Right forelimb (tissue), 1 donor: ENCODE measurements around the gene UNC45A.
"Not testable (repeated sequence)": the region's sequence is repeated elsewhere in the genome, so short reads cannot be mapped to it uniquely, and the experiment has no call there.

Experiments used
- DNase-seq: peaks from one replicate; pipeline ENCODE4 v3.0.0-alpha.2; 2018

The UNC45A gene

DNA sequence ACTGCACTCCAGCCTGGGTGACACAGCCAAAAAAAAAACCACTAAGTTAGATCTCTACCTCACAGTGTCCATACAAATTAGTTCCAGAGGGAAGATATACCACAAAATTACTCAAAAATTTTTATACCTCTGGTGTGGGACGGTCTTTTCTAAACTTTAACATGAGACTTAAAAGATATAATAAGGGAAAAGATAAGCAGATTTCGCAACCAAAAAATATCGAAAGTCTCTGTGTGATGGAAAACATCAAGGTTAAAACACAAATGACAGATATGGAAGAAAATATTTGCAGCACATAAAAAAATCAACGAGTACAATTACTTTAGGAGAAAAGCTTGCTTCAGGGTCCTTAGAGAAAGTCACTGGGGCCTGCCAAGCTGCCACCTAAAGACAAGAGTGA is 13.2 kb upstream of the UNC45A start:
- no peak for DNase-seq

DNA sequence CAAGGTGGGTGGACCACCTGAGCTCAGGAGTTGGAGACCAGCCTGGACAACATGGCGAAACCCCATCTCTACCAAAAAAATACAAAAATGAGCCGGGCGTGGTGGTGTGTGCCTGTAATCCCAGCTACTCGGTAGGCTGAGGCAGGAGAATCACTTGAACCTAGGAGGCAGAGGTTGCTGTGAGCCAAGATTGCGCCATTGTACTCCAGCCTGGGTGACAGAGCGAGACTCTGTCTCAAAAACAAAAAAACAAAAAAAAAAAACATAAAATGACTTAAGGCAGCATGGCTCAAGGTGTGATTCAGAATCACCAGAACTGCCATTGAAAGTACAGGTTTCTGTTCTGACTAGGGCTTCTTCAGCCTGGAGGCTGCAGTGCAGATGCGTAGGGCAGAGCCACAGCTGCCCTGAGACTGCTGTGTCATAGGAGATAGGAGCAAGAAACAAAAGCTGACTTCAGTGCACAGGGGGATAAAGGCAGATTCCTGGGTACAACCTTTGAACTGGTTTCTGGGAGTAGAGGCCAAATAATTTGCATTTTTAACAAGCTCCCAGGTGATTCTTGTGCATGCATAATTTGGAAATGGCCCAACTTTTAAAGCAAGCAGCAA is 12.3 kb upstream of the UNC45A start:
- DNase-seq, result not testable (repeated sequence)

DNA sequence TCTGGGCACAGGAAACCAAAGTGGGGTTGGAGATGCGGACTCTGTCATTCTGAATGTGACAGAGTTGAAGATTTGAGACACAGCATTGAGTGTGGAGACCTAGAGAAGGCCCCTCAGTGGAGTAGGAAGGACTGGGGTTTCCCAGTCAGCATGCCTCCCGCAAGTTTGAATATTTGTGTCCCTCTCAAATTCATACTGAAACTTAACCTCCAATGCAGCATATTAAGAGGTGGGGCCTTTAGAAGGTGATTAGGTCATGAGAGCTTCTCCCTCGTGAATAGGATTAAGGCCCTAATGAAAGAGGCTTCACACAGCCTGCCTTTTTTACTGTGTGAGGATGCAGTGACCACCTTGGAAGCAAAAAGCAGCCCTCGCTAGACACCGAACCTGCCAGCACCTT is 10.7 kb upstream of the UNC45A start:
- DNase-seq, result no peak

DNA sequence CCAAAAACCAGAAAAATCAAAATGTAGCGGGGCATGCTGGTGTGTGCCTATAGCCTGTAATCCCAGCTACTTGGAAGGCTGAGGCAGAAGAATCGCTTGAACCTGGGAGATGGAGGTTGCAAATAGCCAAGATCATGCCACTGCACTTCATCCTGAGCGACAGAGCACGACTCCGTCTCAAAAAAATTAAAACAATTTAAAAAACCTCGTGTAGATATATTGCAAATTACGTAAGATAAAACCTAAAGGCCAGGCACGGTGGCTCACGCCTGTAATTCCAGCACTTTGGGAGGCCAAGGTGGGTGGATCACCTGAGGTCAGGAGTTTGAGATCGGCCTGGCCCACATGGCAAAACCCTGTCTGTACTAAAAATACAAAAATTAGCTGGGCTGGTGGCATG is 8.3 kb upstream of the UNC45A start:
- not testable (repeated sequence) for DNase-seq

DNA sequence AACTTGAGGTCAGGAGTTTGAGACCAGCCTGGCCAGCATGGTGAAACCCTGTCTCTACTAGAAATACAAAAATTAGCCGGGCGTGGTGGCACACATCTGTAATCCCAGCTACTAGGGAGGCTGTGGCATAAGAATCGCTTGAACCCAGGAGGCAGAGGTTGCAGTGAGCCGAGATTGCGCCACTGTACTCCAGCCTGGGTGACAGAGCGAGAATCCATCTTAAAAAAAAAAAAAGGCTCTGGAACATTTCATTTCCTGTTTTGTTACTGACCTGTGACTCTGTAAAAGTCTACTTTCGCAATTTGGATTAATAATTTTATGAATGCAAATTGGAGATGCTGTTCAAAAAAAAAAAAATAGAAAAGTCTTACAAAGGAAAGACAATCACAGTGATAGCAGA is 7.0 kb upstream of the UNC45A start:
- DNase-seq, result not testable (repeated sequence)

DNA sequence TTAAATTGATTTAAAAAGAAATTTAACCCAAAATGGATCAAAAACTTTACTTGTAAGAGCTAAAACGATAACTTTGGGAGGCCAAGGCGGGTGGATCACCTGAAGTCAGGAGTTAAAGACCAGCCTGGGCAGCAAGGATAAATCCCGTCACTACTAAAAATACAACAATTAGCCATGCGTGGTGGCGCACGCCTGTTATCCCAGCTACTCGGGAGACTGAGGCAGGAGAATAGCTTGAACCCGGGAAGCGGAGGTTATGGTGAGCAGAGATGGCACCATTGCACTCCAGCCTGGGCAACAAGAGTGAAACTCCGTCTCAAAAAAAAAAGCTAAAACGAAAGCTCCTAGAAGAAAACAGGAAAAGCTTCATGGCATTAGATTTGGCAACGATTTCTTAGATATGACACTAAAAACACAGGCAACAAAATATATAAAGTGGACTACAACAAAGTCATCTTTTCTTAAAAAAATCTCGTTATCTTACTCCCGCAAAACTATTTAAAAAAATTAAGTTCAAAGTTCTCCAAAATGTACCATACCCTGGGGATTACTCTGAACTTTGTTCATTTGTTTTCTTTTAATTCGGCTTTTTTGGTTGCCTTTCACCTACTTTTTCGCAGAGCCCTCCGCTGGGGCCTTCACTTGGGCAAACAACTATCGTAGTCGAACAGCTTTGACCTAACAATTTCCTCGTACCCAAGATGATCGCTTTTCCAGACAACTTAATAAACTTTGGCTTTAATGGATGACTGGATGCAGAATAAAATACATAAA is 5.7 kb upstream of the UNC45A start:
- no peak for DNase-seq

DNA sequence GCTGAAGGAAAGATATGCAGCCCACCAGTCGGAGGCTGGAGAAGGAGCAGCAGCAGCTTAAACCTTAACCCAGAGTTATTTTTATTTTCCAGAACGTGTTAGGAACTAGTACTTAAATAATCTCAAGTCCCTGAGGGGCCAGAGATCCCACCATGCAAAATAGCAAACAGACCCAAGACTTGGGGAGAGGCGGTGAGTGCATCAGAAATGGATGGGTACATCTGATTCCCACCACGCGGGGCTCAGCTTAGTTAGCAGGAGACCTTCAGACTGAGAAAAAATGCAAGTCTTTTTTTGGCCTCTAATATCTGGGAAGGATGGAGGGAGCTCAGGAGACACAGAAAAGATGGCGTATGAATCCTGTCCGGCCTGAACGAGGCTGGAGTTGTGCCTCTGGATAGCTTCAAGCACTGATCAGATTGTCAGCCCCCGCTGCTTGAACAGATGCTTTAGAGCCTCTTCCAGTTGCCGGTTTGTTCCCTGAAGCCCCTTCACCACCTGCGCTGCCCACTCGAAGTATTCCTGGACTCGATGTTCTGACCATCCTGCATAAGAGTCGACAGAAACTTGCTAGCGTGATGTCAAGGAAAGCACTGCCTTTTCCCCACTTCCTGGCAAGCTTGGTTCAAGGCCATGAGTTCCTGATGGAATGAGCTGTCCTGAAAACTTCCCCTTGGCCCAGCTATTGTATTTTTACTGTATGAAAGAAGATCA is 4.1 kb upstream of the UNC45A start:
- no peak for DNase-seq

DNA sequence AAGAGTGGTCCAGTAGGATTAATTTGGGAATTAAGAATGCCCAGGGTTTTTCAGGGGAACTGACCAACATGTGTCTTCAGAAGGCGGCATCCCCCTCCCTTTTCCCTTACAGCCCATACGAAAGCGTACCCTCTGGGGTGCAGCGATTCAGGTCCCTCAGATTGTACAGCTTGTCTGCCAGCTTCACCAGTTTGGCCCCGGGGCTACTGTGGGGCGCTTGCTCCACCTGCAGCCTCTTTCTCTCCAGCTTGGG is 3.6 kb upstream of the UNC45A start:
- DNase-seq, result no peak

DNA sequence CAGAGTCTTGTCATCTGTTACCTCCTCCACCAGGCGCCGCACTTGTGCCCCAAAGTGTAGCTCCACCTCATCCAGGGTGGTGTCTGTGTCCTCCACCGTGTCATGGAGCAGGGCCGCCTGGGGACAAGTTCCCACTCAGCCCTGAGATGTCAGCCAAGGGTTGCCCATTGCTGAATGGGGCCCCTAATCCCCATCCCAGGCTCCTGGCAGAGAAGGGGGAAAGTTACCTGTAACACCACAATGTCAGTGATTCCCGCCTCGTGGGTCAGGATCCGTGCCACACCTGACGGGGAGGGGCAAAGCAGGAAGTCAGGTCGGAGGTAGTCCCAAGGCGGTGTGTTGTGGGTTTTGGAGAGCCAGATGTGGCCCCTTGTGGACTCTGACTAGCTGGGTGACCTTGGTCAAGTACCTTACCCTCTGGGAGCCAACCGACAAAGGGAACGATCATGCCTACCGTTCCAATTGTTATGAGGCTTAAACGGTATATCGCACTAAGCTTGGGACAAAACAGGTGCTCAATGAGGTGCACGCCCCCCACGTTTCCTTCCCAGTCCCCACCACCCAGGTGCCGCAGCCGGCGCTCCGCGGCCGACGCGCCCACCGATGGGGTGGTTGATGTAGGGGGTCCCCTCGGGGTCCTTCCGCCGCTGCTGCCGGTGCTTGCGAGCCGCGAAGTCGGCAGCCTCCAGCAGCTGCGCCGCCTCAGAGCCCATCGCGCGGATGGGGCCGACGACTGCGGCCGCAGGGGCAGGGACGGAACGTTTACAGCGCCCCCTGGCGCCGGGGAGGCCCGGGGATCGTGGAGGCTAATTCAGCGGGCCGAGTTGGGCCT is 3.0 kb upstream of the UNC45A start, which contains the start of gene HDDC3:
Gene HDDC3 (minus strand): TSS at position 722 of the 832 bp plus-strand sequence. CDS start 9 bp downstream, at position 713.
- DNase-seq, result peak; percentile 93

DNA sequence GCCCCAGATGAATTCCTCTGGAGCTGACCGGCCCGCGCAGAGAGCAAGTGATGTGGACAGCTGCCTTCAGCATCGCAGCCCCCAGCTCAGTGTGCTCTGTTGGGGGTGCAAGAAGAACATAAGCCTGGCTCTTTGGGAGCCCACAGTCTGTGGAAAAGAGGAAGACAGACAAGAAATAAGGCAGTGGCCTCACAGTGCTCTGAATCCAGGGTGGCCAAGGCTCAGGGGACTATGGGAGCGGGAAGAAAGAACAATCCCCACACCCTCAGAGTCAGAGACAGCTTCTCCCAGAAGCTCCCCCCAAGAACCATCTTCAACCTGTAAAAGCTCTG is 2.5 kb upstream of the UNC45A start:
- DNase-seq, result no peak

DNA sequence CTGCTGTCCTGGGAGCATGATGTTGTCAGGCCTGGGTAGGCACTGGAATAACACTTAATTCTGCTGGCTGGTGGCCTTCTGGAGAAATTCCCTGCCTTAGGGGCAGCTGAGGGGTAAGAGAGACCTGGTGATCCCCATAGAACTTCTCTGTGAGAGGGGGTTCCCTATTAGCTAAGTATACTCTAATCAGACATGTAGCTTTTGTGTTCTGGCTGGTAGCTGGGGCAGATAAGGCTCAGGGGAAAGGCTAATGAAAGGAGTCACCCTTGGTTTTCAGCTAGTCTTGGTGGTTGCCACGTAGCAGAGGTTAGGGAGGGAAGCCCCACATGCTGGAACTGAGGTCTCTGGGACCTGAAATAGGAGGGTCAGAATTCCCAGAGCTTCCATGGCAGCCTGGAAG is 1.8 kb upstream of the UNC45A start:
- no peak for DNase-seq

DNA sequence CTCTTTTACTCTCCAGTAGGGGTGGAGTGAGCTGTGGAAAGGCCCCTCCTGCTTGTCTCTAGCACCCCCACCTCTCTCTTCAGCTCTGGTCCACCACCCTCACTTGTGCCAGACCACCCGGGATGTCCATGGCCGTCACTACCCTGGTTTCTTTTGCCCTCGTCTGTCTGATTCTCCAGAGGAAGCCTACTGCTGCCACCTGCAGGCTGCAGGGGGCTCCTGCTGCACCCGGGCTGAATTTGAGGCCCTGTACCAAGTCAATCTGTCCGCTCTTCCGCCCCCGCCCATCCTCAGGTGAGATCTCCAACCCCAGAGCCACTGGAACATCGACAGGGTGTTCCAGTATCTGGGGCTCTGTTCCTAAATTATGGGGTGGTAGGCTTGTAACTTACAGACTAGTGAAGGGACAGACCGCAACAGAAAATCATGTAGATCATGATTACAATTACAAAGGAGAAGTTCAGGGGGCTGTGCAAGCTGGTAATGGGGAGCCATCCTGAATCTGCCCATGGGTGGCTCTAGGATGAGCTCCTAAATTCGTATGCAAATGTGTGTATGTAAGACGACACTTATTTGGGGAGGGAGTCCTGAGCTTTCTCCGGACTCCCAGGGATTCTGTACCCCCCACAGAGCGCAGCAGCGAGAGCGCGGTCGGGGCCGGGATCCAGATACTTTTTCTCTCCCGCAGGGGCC is 683 bp upstream of the UNC45A start:
- DNase-seq, result peak; percentile 83

DNA sequence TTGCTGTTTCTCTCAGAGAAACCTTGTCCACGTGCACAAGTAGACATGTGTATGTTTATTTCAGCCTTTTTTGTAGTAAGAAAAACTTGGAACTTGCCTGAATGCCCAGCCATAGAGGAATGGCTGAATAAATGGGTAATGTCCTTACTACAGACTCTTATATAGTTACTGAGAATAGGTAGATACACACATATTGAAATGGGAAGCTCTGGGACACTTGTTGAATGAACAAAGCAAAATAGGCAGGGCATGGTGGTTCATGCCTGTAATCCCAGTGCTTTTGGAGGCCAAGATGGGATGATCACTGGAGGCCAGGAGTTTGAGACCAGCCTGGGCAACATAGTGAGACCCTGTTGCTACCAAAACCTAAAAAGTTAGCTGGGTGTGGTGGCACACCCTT is 1.7 kb downstream of the UNC45A start:
- DNase-seq, result no peak

DNA sequence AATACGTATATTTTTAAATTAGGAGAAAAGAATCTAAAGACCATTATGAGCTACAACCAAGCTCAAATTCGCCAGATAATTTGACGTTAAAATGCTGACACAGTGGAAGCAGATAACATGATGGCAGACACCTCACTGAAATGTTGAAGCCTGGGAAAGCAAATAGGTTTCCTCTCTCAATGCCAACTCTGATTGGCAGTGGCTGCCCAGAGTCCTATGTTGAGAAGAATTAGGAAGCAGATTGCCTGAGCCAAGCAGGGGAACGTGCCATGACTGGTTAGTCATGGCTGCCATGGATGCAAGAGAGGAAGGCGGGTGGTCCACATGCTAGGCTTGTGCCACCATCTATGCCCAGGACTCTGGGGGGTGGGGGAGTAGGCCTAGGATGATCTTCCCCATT is 3.2 kb downstream of the UNC45A start:
- DNase-seq, result no peak

DNA sequence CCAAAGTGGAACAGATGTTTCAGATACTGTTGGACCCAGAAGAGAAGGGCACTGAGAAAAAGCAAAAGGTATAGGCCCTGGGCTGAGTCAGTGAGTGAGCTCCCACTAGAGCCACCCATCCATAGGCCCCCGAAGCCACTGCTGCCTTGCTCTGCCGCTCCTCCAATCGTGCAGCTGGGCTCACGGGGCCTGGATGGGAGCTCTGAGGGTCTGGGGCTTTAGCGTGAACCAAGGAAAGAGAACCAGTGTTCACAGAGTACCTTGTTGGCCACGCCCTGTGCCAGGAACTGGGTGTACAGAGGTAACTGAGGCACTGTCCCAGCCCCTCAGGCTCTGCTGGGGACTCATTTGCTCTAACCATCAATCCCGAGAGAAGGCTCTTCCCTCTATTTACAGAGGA is 4.7 kb downstream of the UNC45A start:
- no peak for DNase-seq

DNA sequence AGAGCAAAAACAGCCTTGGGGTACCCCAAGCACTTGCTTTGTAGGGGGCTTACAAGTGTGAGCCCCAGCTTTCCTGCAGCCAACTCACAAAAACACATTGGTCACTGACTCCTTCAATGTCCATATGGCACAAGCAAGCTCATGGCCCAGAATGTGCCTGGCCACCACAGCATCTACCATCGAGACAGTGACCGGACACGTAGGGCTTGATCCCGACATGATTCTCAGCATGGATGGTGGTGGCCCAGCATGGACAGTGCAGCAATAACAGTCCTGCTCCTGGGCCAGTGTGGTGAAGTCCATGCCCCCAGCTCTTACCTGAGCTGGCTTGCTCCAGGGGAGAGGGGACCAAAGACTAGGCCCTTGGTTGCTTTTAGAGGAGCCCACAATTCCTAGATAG is 6.0 kb downstream of the UNC45A start:
- DNase-seq, result no peak

DNA sequence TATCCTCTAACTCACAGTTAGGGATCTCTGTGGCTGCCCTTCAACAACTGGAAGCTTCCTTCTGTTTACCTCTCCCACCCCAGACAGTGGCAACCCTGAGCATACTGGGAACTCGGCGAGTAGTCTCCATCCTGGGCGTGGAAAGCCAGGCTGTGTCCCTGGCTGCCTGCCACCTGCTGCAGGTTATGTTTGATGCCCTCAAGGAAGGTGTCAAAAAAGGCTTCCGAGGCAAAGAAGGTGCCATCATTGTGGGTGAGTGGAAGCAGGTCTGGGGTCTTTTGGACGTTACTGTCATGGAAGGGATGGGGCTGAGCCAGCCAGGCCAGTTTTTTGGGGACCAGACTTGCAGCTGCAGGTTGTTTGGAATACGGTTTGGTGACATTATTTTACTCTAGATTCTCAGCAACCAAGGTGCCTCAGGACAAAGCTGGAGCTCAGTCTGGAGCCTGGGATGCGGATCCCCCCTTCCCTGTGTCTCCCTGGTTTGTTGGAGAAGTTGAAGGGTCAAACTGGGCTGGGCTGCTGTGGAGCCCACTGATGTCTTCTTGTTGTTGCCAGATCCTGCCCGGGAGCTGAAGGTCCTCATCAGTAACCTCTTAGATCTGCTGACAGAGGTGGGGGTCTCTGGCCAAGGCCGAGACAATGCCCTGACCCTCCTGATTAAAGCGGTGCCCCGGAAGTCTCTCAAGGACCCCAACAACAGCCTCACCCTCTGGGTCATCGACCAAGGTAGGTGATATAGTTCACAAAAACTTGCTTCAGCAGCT is 7.5 kb downstream of the UNC45A start:
- DNase-seq, result no peak

DNA sequence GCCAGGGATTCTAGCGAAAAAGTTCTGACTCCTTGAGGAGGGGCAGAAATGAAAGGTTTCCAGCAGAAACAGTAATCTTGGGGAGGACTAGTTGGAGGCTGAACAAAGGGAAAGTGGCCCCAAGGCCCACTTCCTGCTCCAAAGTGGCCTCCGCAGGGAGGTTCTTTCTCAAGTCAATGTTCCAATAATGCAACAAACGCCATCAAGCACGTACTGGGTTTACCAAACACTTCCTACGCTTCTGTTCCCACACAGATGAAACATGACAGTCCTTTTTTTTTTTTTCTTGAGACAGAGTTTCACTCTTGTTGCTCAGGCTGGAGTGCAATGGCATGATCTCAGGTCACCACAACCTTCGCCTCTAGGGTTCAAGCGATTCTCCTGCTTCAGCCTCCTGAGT is 10.0 kb downstream of the UNC45A start:
- no peak for DNase-seq

DNA sequence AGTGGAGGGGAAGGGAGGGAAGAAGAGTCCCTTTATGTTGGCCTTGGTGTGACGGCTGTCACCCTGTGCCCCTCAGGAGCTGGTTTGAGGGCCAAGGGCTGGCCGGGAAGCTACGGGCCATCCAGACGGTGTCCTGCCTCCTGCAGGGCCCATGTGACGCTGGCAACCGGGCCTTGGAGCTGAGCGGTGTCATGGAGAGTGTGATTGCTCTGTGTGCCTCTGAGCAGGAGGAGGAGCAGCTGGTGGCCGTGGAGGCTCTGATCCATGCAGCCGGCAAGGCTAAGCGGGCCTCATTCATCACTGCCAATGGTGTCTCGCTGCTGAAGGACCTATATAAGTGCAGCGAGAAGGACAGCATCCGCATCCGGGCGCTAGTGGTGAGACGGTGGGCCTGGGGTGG is 11.5 kb downstream of the UNC45A start:
- no peak for DNase-seq

DNA sequence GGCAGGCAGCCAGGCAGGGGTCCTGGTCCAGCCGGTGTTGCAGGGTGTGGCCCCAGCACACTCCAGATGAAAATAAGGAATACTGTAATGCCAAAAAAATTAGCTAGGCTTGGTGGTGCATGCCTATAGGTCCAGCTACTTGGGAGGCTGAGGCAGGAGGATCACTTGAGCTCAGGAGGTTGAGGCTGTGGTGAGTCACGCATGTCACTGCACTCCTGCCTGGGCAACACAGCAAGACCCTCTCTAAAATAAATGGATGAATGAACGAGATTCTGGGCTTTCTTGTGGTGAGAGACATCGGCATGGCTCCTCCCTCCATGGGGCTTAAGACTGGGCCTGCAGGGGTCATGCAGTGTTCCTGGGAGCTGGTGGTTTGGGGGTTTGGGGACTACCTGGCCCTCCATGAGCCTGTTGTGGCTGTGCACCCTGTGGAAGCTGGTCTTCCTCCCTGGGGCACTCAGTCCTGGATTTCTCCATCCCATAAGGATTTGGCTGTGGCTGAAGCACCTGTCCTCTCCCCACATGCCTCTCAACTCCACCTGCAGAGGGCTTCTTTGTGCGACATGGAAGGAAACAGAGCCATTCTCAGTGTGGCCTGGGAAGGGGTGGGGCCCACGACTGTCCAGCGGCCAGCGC is 12.0 kb downstream of the UNC45A start:
- DNase-seq, result no peak

DNA sequence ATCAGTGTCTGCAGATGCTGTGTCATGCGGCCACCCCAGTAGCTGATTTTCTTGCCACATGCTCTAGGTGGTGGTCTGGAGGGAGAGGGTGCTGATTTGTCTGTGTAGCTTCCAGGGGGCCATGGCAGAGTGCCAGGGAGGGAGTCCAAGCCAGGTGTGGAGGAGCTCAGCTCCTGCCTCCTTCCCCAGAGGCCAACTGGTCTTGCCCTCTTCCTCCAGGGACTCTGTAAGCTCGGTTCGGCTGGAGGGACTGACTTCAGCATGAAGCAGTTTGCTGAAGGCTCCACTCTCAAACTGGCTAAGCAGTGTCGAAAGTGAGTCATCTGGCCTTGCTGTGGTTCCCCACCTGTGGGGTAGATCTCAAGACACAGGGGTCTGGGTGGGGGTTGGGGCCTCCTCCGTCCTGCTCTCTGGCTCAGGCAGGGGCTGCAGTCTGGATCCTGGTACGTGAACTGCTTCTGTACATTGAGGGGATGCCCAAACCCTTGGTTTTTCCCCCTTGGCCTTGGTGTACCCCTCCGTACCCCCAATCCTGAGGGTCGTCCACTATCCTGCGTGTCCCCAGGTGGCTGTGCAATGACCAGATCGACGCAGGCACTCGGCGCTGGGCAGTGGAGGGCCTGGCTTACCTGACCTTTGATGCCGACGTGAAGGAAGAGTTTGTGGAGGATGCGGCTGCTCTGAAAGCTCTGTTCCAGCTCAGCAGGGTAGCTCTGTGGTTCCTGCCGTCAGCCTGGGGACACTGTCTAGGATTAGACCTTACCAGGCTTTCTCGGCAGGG is 12.7 kb downstream of the UNC45A start:
- no peak for DNase-seq
